Mucosa of descending colon (tissue), 3 donors: ENCODE measurements around the gene GALNT10. TPM values are rescaled to one million over a fixed set of nuclear protein-coding genes. Genes with fewer than 3 reads are reported as not detected.

Experiments
- ATAC-seq: fragments of 200-7000 bp; cut with Tn5 transposase; one replicate; pipeline ENCODE4 v1.9.1; 2020; ENCODE audit warnings: mild to moderate bottlenecking, moderate library complexity
- DNase-seq, 3 donors: peaks; one replicate each; pipeline ENCODE4 v3.0.0-alpha.2; 2020
- H3K36me3 ChIP-seq: fragments of 200-600 bp; one replicate; pipeline ENCODE4 v1.8.0; 2021; ENCODE audit warnings: low read depth, mild to moderate bottlenecking
- H3K4me1 ChIP-seq: fragments of 200-600 bp; one replicate; pipeline ENCODE4 v1.8.0; 2021; ENCODE audit warnings: low read depth, mild to moderate bottlenecking
- H3K4me3 ChIP-seq: fragments of 200-600 bp; one replicate; pipeline ENCODE4 v1.8.0; 2021; ENCODE audit warnings: mild to moderate bottlenecking
- H3K9me3 ChIP-seq: fragments of 200-600 bp; one replicate; pipeline ENCODE4 v1.8.0; 2021; ENCODE audit warnings: mild to moderate bottlenecking
- CTCF ChIP-seq: fragments of 200-600 bp; IDR thresholded peaks from one replicate; pipeline ENCODE4 v1.8.0; 2022; ENCODE audit warnings: antibody characterized with exemption, mild to moderate bottlenecking
- intact Hi-C, 2 donors: fragments of 100-400 bp; cut with DNase I in 1 of 2; cut with micrococcal nuclease in 1 of 2; formaldehyde crosslinking; loops; one replicate each; pipeline versions ENCODE4 v1.11.0 to v1.11.1; 2022; cut with DNase I, micrococcal nuclease
- total RNA-seq, 3 donors: library from RNA; stranded (reverse); fragmentation: NEBNext Ultra II Directional in 2 of 3; extraction: Animal tissue kit (Norgen Biotek cat#: 25700) in 2 of 3; gene quantifications; one replicate each; pipeline versions ENCODE4 v1.2.1 to v1.2.4, GENCODE V29; 2021 to 2023
- donor health status: DM: no; HTN: no; CAD: no; lungs with moderate emphysema.
- donor health status: DM: no; HTN: no; CAD: no.
- donor health status: DM: no; HTN: yes; CAD: no.

Gene GALNT10
- total RNA-seq, 3 donors from 2014 or later: 38.5 to 51.5 (median 41.4) TPM

- H3K4me3 ChIP-seq: no peak overlapping the region
- peak; percentile 68 for ATAC-seq
- no peaks in the 10 kb centered on the region for H3K36me3 ChIP-seq
- H3K9me3 ChIP-seq: no peaks in the 10 kb centered on the region
- intact Hi-C loops: no loop called here
- peaks cover 11% of the 10 kb centered on the region for H3K4me1 ChIP-seq
- TF ChIP-seq CTCF: no peak
- peak in 2 of 3 donors; percentile 48 to 53 for DNase-seq
Observed at GRCh38 chr5:154202379-154203260, 12.1 kb downstream of the GALNT10 start.

GRCh38 chr5:154203798-154204578 lies 13.5 kb downstream of the GALNT10 start:
- Histone ChIP-seq H3K4me3 (no peak overlapping the region), H3K36me3 (no peaks in the 10 kb centered on the region), H3K9me3 (no peaks in the 10 kb centered on the region), H3K4me1 (peaks cover 5% of the 10 kb centered on the region)
- DNase-seq (peak in 1 of 3 donors; percentile 62), ATAC-seq (peak; percentile 20)
- TF ChIP-seq CTCF: no peak
- intact Hi-C loops: no loop called here

- no peak for ATAC-seq
- no peaks in the 10 kb centered on the region for H3K36me3 ChIP-seq
- intact Hi-C loops: no loop called here
Observed at GRCh38 chr5:154205441-154206117, 15.0 kb downstream of the GALNT10 start.

GRCh38 chr5:154206311-154206710 lies 15.8 kb downstream of the GALNT10 start:
- no peaks in the 10 kb centered on the region for H3K36me3 ChIP-seq
- peaks cover 5% of the 10 kb centered on the region for H3K4me1 ChIP-seq
- DNase-seq: peak in 1 of 3 donors; percentile 25
- intact Hi-C loops: no loop called here
- no peaks in the 10 kb centered on the region for H3K9me3 ChIP-seq
- no peak overlapping the region for H3K4me3 ChIP-seq
- ATAC-seq: no peak
- TF ChIP-seq CTCF: no peak

More at GRCh38 chr5:154205441-154206117, 15.0 kb downstream of the GALNT10 start:
- no peak for DNase-seq
- Histone ChIP-seq H3K4me3 (no peak overlapping the region), H3K9me3 (no peaks in the 10 kb centered on the region), H3K4me1 (peaks cover 5% of the 10 kb centered on the region)
- TF ChIP-seq CTCF: no peak

GRCh38 chr5:154207204-154207603 lies 16.7 kb downstream of the GALNT10 start:
- no peaks in the 10 kb centered on the region for H3K9me3 ChIP-seq
- DNase-seq: no peak
- no peak for TF ChIP-seq CTCF
- ATAC-seq: no peak
- intact Hi-C loops: no loop called here
- H3K36me3 ChIP-seq: no peaks in the 10 kb centered on the region
- H3K4me3 ChIP-seq: no peak overlapping the region
- H3K4me1 ChIP-seq: peaks cover 5% of the 10 kb centered on the region
